HepG2 (cell line): ENCODE results near the gene GSTM2. TPM values are rescaled to one million over a fixed set of nuclear protein-coding genes. Genes with fewer than 3 reads are reported as not detected.

ENCODE experiments used
- ARNTL ChIP-seq: sonication (generic); formaldehyde crosslinking; IDR thresholded peaks from 2 replicates; pipeline ENCODE4 v1.4.0; 2020; ENCODE audit warnings: mild to moderate bottlenecking, missing genetic modification reagents
- CERS6 ChIP-seq: sonication (generic); formaldehyde crosslinking; IDR thresholded peaks from 2 replicates; pipeline ENCODE4 v1.5.0; 2020; ENCODE audit warnings: missing genetic modification reagents
- FOXO1 ChIP-seq: sonication (generic); formaldehyde crosslinking; IDR thresholded peaks from 2 replicates; pipeline ENCODE4 v1.4.0; 2020; ENCODE audit warnings: missing genetic modification reagents
- HDAC2 ChIP-seq: sonication (generic); formaldehyde crosslinking; IDR thresholded peaks from 2 replicates; pipeline ENCODE4 v1.4.0; 2020; ENCODE audit warnings: missing genetic modification reagents
- JARID2 ChIP-seq: sonication (generic); formaldehyde crosslinking; IDR thresholded peaks from 2 replicates; pipeline ENCODE4 v1.8.1; 2023; ENCODE audit warnings: missing genetic modification reagents, inconsistent platforms; ENCODE audit not compliant: insufficient replicate concordance
- KDM4B ChIP-seq: sonication (generic); formaldehyde crosslinking; IDR thresholded peaks from 2 replicates; pipeline ENCODE4 v1.4.0; 2020; ENCODE audit warnings: missing genetic modification reagents
- KLF12 ChIP-seq: sonication (generic); formaldehyde crosslinking; IDR thresholded peaks from 2 replicates; pipeline ENCODE4 v1.4.0; 2020; ENCODE audit warnings: missing genetic modification reagents, borderline replicate concordance
- MEIS1 ChIP-seq: sonication (generic); formaldehyde crosslinking; IDR thresholded peaks from 2 replicates; pipeline ENCODE4 v1.9.0; 2021; ENCODE audit warnings: mild to moderate bottlenecking, missing genetic modification reagents, moderate library complexity, borderline replicate concordance
- NCOA2 ChIP-seq: sonication (generic); formaldehyde crosslinking; IDR thresholded peaks from 2 replicates; pipeline ENCODE4 v1.8.0; 2022; ENCODE audit warnings: inconsistent platforms
- PPARG ChIP-seq: conservative IDR thresholded peaks from 2 replicates; pipeline ENCODE4 v1.6.1; 2016; ENCODE audit warnings: missing biosample characterization, missing genetic modification reagents
- TAF1 ChIP-seq: sonication (generic); formaldehyde crosslinking; IDR thresholded peaks from 2 replicates; pipeline ENCODE4 v1.4.0; 2020; ENCODE audit warnings: missing genetic modification reagents
- TGIF2 ChIP-seq: IDR thresholded peaks from 2 replicates; pipeline ENCODE4 v1.6.1; 2016; ENCODE audit warnings: control low read depth, missing compliant biosample characterization
- THYN1 ChIP-seq: sonication (generic); formaldehyde crosslinking; IDR thresholded peaks from 2 replicates; pipeline ENCODE4 v1.8.1; 2023; ENCODE audit warnings: low read depth, mild to moderate bottlenecking, moderate library complexity, missing genetic modification reagents, borderline replicate concordance
- ZFAT ChIP-seq: sonication (generic); formaldehyde crosslinking; conservative IDR thresholded peaks from 2 replicates; pipeline ENCODE4 v1.8.1; 2023; ENCODE audit warnings: missing genetic modification reagents, inconsistent platforms
- ZNF589 ChIP-seq: sonication (generic); formaldehyde crosslinking; conservative IDR thresholded peaks from 2 replicates; pipeline ENCODE4 v1.8.0; 2022; ENCODE audit warnings: mild to moderate bottlenecking, moderate library complexity, missing genetic modification reagents
- ZNF605 ChIP-seq: sonication (generic); formaldehyde crosslinking; IDR thresholded peaks from 2 replicates; pipeline ENCODE4 v1.8.0; 2022; ENCODE audit warnings: mild to moderate bottlenecking, missing genetic modification reagents
- ZNF773 ChIP-seq: sonication (generic); formaldehyde crosslinking; IDR thresholded peaks from 2 replicates; pipeline ENCODE4 v1.4.0; 2020; ENCODE audit warnings: missing genetic modification reagents, borderline replicate concordance
- ZSCAN21 ChIP-seq: sonication (generic); formaldehyde crosslinking; IDR thresholded peaks from 2 replicates; pipeline ENCODE4 v1.8.0; 2022; ENCODE audit warnings: mild to moderate bottlenecking, missing genetic modification reagents, moderate library complexity, borderline replicate concordance
- polyA plus RNA-seq, 8 experiments: library from polyadenylated mRNA; depleted of rRNA in 3 of 8; stranded (reverse) in 7 of 8; unstranded in 1 of 8; fragments of >200 nt; fragmentation: Illumina TruSeq in 4 of 8; extraction: Trizol in 4 of 8; gene quantifications; 2 replicates each; pipeline versions ENCODE4 v1.2.1 to v1.2.3, GENCODE V29; 2011 to 2016; ENCODE audit warnings: low read depth in 4 of 8, missing spikeins in 1 of 8, mixed read lengths in 1 of 8; ENCODE audit not compliant: insufficient read depth in 1 of 8
- total RNA-seq, 5 experiments: library from RNA; depleted of rRNA; stranded (reverse); fragments of >200 nt; fragmentation: Illumina TruSeq; extraction: Trizol; gene quantifications; 2 replicates each; pipeline ENCODE4 v1.2.3, GENCODE V29; 2016; ENCODE audit warnings: low read depth in 1 of 5
- TF ChIP-seq, protein P1 (sequence below): sonication (generic); formaldehyde crosslinking; IDR thresholded peaks from 2 replicates; pipeline ENCODE4 v1.4.0; 2020; ENCODE audit warnings: missing genetic modification reagents, mild to moderate bottlenecking, borderline replicate concordance
- TF ChIP-seq, protein P2 (sequence below): sonication (generic); formaldehyde crosslinking; IDR thresholded peaks from 2 replicates; pipeline ENCODE4 v1.4.0; 2020; ENCODE audit warnings: missing genetic modification reagents
- TF ChIP-seq, protein P3 (sequence below), 2 experiments: IDR thresholded peaks; 2 replicates each; pipeline ENCODE4 v1.6.1; 2011 to 2012; ENCODE audit warnings: low read length in 2 of 2, borderline replicate concordance in 1 of 2, low read depth in 1 of 2, mild to moderate bottlenecking in 1 of 2, moderate library complexity in 1 of 2

The GSTM2 gene
- total and polyA plus RNA-seq, 2 of the 13 experiments (the other 11 are each of a cell fraction or from before 2014, with no cell fraction given): 7.0 to 15.0 TPM

DNA sequence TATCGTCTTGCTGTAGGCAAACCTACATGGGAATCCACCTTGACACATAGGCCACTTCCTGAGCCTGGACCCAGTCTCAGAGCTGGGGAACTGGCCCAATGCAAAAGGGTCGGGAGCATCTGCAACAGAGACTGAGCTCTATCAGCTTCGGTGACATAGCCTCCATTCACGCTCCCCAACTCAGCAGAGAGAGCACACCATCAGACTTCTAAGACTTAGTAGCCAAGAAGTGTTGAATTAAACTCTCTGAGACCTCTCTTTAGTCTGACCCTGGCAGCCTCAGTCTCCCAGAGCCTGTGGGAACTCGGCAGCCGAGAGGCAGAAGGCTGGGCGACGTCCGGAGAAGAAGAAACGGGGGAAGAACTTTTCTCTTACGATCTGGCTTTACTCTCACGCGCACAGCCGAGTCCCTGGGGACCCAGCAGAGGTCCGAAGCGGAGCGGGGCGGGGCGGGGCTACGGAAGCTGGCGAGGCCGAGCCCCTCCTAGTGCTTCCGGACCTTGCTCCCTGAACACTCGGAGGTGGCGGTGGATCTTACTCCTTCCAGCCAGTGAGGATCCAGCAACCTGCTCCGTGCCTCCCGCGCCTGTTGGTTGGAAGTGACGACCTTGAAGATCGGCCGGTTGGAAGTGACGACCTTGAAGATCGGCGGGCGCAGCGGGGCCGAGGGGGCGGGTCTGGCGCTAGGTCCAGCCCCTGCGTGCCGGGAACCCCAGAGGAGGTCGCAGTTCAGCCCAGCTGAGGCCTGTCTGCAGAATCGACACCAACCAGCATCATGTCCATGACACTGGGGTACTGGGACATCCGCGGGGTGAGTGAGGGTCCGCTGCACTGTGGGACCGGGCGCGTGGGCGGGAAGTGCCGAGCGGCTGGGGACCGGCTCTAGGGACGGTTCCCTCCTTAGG, 12.0 kb upstream of the GSTM2 start, which contains the start of gene GSTM4 (continued):
- TF ChIP-seq ZNF589 (CRISPR knock-in tag) (no peak), PPARG (CRISPR knock-in tag) (peak; percentile 36; the same call in 1 of the 2 replicates), TAF1 (CRISPR knock-in tag) (peak; percentile 77), MEIS1 (CRISPR knock-in tag) (peak; percentile 81; the same call in 1 of the 2 replicates), ZFAT (no peak), ARNTL (CRISPR knock-in tag) (peak; percentile 85; the same call in 1 of the 2 replicates), NCOA2 (peak; percentile 56), KDM4B (no peak), FOXO1 (CRISPR knock-in tag) (peak; percentile 41), ZNF605 (peak; percentile 81), THYN1 (no peak), HDAC2 (CRISPR knock-in tag) (peak; percentile 29; the same call in 1 of the 2 replicates), ZNF773 (no peak), CERS6 (CRISPR knock-in tag) (no peak), ZSCAN21 (peak; percentile 62; the same call in 1 of the 2 replicates), TGIF2 (CRISPR knock-in tag) (no peak), KLF12 (peak; percentile 73), JARID2 (CRISPR knock-in tag) (no peak)
- TF ChIP-seq, protein P1, sequence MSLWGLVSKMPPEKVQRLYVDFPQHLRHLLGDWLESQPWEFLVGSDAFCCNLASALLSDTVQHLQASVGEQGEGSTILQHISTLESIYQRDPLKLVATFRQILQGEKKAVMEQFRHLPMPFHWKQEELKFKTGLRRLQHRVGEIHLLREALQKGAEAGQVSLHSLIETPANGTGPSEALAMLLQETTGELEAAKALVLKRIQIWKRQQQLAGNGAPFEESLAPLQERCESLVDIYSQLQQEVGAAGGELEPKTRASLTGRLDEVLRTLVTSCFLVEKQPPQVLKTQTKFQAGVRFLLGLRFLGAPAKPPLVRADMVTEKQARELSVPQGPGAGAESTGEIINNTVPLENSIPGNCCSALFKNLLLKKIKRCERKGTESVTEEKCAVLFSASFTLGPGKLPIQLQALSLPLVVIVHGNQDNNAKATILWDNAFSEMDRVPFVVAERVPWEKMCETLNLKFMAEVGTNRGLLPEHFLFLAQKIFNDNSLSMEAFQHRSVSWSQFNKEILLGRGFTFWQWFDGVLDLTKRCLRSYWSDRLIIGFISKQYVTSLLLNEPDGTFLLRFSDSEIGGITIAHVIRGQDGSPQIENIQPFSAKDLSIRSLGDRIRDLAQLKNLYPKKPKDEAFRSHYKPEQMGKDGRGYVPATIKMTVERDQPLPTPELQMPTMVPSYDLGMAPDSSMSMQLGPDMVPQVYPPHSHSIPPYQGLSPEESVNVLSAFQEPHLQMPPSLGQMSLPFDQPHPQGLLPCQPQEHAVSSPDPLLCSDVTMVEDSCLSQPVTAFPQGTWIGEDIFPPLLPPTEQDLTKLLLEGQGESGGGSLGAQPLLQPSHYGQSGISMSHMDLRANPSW: no peak
- TF ChIP-seq, protein P2, sequence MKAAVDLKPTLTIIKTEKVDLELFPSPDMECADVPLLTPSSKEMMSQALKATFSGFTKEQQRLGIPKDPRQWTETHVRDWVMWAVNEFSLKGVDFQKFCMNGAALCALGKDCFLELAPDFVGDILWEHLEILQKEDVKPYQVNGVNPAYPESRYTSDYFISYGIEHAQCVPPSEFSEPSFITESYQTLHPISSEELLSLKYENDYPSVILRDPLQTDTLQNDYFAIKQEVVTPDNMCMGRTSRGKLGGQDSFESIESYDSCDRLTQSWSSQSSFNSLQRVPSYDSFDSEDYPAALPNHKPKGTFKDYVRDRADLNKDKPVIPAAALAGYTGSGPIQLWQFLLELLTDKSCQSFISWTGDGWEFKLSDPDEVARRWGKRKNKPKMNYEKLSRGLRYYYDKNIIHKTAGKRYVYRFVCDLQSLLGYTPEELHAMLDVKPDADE (CRISPR knock-in tag): no peak
- TF ChIP-seq, protein P3, sequence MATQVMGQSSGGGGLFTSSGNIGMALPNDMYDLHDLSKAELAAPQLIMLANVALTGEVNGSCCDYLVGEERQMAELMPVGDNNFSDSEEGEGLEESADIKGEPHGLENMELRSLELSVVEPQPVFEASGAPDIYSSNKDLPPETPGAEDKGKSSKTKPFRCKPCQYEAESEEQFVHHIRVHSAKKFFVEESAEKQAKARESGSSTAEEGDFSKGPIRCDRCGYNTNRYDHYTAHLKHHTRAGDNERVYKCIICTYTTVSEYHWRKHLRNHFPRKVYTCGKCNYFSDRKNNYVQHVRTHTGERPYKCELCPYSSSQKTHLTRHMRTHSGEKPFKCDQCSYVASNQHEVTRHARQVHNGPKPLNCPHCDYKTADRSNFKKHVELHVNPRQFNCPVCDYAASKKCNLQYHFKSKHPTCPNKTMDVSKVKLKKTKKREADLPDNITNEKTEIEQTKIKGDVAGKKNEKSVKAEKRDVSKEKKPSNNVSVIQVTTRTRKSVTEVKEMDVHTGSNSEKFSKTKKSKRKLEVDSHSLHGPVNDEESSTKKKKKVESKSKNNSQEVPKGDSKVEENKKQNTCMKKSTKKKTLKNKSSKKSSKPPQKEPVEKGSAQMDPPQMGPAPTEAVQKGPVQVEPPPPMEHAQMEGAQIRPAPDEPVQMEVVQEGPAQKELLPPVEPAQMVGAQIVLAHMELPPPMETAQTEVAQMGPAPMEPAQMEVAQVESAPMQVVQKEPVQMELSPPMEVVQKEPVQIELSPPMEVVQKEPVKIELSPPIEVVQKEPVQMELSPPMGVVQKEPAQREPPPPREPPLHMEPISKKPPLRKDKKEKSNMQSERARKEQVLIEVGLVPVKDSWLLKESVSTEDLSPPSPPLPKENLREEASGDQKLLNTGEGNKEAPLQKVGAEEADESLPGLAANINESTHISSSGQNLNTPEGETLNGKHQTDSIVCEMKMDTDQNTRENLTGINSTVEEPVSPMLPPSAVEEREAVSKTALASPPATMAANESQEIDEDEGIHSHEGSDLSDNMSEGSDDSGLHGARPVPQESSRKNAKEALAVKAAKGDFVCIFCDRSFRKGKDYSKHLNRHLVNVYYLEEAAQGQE (IDR thresholded peaks at IDR 0.05; ENCODE audit: borderline replicate concordance in 1 of 2, low read depth in 1 of 2, low read length in 2 of 2): peak in 1 of 2 experiments; percentile 37; a peak in 1 of 4 replicates
